Measurements from ENCODE around the gene PSG4. TPM values are rescaled to one million over a fixed set of nuclear protein-coding genes. Genes with fewer than 3 reads are reported as not detected.
"Not testable (repeated sequence)": the region's sequence is repeated elsewhere in the genome, so short reads cannot be mapped to it uniquely, and the experiment has no call there.

PSG4 gene
- total RNA-seq, 2 experiments from 2014 or later: not detected

DNA sequence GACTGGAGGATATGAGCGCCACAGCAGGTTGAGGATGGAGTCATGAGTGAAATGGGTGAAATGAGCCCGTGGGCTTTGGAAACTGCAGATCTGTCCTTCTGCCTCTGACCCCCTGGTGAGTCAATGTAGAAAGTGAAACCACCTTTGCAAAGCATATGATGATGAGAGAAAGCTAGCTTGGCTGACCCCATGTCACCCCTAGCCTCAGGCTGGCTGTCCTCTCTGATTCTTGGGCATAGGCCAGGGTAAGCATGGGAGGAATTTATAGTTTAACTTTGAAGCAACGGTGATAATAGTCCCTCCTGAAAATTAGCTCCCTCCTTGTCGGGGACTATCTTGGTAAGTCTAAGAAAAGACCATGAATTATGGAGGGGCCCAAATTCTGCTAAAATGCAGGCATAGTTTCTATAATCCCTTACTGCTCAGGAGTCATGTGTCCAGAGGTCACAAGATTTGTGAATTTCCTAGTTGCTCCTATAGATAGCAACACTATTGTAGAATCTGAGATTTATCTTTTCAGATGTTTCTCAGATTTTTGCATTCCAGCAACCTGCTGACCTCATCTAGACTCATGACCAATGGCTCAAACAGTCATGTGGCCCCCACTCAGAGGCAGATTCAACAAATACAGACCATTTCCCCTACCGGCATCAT lies 18.9 kb upstream of the PSG4 start:
- H3K27ac Mint-ChIP-seq; H3K4me3 Mint-ChIP-seq; H3K27me3 Mint-ChIP-seq; POLR2A ChIA-PET; DNase-seq; H3K4me1 Mint-ChIP-seq (ENCODE audit: low read depth); CTCF ChIA-PET; intact Hi-C loops (cut with micrococcal nuclease): not testable (repeated sequence)
- H3K9me3 Mint-ChIP-seq: peaks cover 31% of the 10 kb centered on the region
- peaks cover 16% of the 10 kb centered on the region for H3K36me3 Mint-ChIP-seq

DNA sequence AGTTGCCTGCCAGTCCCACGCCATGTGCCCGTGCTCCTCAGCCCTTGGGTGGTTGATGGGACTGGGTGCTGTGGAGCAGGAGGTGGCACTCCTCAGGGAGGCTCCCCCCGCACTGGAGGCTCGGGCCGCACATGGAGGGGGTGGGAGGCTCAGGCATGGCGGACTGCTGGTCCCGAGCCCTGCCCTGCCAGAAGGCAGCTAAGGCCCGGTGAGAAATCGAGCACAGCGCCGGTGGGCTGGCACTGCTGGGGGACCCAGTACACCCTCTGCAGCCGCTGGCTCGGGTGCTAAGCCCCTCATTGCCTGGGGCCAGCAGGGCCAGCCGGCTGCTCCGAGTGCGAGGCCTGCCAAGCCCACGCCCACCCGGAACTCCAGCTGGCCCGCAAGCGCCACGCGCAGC lies 16.5 kb upstream of the PSG4 start:
- H3K27me3 Mint-ChIP-seq; H3K27ac Mint-ChIP-seq; DNase-seq; H3K4me1 Mint-ChIP-seq (ENCODE audit: low read depth); H3K4me3 Mint-ChIP-seq; CTCF ChIA-PET; H3K9me3 Mint-ChIP-seq; intact Hi-C loops (cut with micrococcal nuclease); POLR2A ChIA-PET; H3K36me3 Mint-ChIP-seq: not testable (repeated sequence)

DNA sequence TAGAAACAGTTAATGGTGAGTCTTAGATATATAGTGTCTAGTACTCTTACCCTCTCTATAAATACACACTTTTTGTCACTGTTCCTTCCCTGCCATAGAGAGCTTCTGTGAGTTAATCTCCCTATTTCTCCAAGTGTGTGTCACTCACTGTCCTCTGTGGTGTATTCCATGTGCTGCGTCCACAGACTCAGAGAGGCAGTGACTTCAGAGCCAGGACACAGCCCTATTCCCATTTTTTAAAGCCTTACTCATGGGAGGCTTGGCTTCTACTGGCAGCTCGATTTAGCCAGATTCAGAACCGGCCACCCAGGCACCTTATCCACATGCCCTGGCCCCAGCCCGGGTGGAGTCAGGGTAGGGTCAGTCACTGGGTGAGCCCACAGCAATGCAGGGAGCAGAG lies 13.7 kb upstream of the PSG4 start:
- H3K36me3 Mint-ChIP-seq; CTCF ChIA-PET; POLR2A ChIA-PET; H3K27ac Mint-ChIP-seq; H3K27me3 Mint-ChIP-seq; H3K4me1 Mint-ChIP-seq (ENCODE audit: low read depth); intact Hi-C loops (cut with micrococcal nuclease); H3K4me3 Mint-ChIP-seq; DNase-seq; H3K9me3 Mint-ChIP-seq: not testable (repeated sequence)

- H3K9me3 Mint-ChIP-seq; H3K4me3 Mint-ChIP-seq; H3K27ac Mint-ChIP-seq; DNase-seq; H3K27me3 Mint-ChIP-seq; intact Hi-C loops (cut with micrococcal nuclease); POLR2A ChIA-PET; H3K4me1 Mint-ChIP-seq (ENCODE audit: low read depth); H3K36me3 Mint-ChIP-seq: not testable (repeated sequence)
- CTCF ChIA-PET: interaction anchor here (0.7 kb wide), 1 partner anchor 618 kb away, joined by 3 read pairs; no protein-coding TSS in a partner anchor
These were observed 10.4 kb upstream of the PSG4 start for GRCh38 chr19:43215881-43216280.

DNA sequence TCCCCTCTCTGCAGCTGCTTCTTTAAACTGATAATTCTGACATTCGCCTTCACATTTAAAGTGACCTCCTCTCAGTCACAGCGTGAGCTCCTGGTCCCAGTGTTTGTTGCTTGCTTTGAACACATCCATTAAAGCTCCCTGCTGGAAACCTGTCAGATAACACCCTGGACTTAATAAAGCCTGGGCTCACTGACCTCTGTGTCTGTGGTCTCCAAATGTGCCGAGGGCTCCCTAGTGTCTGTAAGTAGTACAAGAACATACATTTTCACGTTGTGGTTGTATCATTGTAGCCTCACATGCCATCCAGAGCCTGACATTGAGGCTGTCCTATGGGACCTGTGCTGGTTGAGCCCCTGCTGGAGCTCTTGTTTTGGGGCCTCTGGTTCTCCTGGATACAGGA lies 2.6 kb upstream of the PSG4 start:
- H3K4me3 Mint-ChIP-seq: no peak overlapping the region
- ChIA-PET CTCF (no interaction called here), POLR2A (no interaction called here)
- no peaks in the 10 kb centered on the region for H3K4me1 Mint-ChIP-seq (ENCODE audit: low read depth)
- no peak for DNase-seq
- peaks cover 2% of the 10 kb centered on the region for H3K27me3 Mint-ChIP-seq
- intact Hi-C loops (cut with micrococcal nuclease): no loop called here
- H3K9me3 Mint-ChIP-seq: no peaks in the 10 kb centered on the region
- no peaks in the 10 kb centered on the region for H3K36me3 Mint-ChIP-seq
- H3K27ac Mint-ChIP-seq: no peak overlapping the region

- CTCF ChIA-PET: interaction anchor here (1.6 kb wide), 1 partner anchor 34 kb away, joined by 3 read pairs; no protein-coding TSS in a partner anchor
- H3K27me3 Mint-ChIP-seq; POLR2A ChIA-PET; H3K4me3 Mint-ChIP-seq; H3K4me1 Mint-ChIP-seq (ENCODE audit: low read depth); intact Hi-C loops (cut with micrococcal nuclease); H3K27ac Mint-ChIP-seq; H3K36me3 Mint-ChIP-seq; H3K9me3 Mint-ChIP-seq; DNase-seq: not testable (repeated sequence)
These were observed 1.7 kb upstream of the PSG4 start for GRCh38 chr19:43207174-43207573.

DNA sequence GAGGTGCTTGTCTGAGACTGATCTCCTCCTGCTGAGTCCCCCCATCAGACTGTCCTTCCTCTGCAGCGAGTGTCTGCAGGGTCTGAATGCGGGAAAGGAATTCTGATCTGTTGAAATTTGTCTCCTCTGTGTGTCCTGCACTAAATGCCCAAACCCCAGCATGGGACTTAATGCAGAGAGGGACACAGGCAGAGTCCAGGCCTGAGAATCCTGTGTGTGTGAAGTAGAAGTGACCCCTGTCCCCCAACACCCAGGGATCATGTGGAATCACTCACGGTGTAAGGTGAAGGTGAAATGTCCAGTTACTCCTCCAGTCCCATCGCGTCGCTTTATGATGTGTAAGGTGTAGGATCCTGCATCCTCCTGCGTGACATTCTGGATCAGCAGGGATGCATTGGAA lies 1.8 kb downstream of the PSG4 start:
- POLR2A ChIA-PET: not testable (repeated sequence)

GRCh38 chr19:43201891-43202290 lies 3.5 kb downstream of the PSG4 start:
- H3K4me3 Mint-ChIP-seq; CTCF ChIA-PET; H3K27me3 Mint-ChIP-seq; H3K9me3 Mint-ChIP-seq; POLR2A ChIA-PET; intact Hi-C loops (cut with micrococcal nuclease); H3K36me3 Mint-ChIP-seq; H3K27ac Mint-ChIP-seq; H3K4me1 Mint-ChIP-seq (ENCODE audit: low read depth); DNase-seq: not testable (repeated sequence)

More for the DNA sequence above, 1.8 kb downstream of the PSG4 start:
- H3K4me1 Mint-ChIP-seq (ENCODE audit: low read depth); H3K27ac Mint-ChIP-seq; H3K27me3 Mint-ChIP-seq; CTCF ChIA-PET; H3K36me3 Mint-ChIP-seq; intact Hi-C loops (cut with micrococcal nuclease); H3K4me3 Mint-ChIP-seq; DNase-seq; H3K9me3 Mint-ChIP-seq: not testable (repeated sequence)

DNA sequence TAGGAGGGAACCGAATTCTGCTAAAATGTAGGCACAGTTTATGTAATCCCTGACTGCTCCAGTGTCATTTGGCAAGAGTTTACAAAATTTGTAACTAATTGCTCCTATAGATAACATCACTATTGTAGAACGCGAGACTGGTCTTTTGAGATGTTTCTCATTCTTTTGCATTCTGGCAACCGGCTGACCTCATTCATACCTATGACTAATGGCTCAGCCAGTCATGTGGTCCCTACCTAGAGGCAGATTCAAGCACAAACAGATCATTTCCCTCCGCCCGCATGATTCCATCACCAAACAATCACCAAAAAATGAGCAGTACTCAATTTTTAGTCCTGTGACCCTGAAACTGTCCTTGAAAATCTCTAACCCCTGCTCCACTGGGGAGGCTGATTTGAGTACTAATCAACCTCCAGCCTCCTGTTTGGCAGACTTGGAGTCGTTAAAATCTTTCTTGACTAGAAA lies 4.1 kb downstream of the PSG4 start:
- H3K27me3 Mint-ChIP-seq; DNase-seq; H3K4me3 Mint-ChIP-seq; CTCF ChIA-PET; POLR2A ChIA-PET; intact Hi-C loops (cut with micrococcal nuclease); H3K36me3 Mint-ChIP-seq; H3K9me3 Mint-ChIP-seq; H3K4me1 Mint-ChIP-seq (ENCODE audit: low read depth); H3K27ac Mint-ChIP-seq: not testable (repeated sequence)

- CTCF ChIA-PET; H3K27ac Mint-ChIP-seq; H3K36me3 Mint-ChIP-seq; POLR2A ChIA-PET; H3K27me3 Mint-ChIP-seq; H3K4me3 Mint-ChIP-seq; H3K9me3 Mint-ChIP-seq; intact Hi-C loops (cut with micrococcal nuclease); H3K4me1 Mint-ChIP-seq (ENCODE audit: low read depth): not testable (repeated sequence)
- DNase-seq: peak; percentile 29
These were observed 6.6 kb downstream of the PSG4 start for GRCh38 chr19:43198686-43199419.

- intact Hi-C loops (cut with micrococcal nuclease); H3K4me3 Mint-ChIP-seq; POLR2A ChIA-PET; H3K9me3 Mint-ChIP-seq; H3K27me3 Mint-ChIP-seq; H3K27ac Mint-ChIP-seq; H3K4me1 Mint-ChIP-seq (ENCODE audit: low read depth); H3K36me3 Mint-ChIP-seq; CTCF ChIA-PET; DNase-seq: not testable (repeated sequence)
These were observed 7.6 kb downstream of the PSG4 start for GRCh38 chr19:43197666-43198397.

DNA sequence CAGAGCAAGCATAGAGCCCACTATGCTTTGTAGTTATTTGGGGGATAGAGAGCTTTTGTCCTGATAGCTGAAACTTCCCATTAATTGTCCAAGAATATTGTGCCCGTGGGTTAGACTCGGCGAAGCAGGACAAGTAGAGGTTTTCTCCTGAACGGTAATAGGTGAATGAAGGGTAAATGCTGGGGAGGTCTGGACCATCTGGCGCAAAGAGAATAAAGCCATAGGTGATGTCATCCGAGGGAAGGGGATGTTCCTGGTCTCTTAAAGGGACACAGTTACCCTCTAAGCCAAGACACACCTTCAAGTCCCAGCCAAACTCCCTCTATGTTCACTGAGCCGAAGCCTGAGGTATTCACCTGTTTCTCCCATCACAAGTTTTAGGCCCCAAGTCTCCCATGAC lies 11.0 kb downstream of the PSG4 start:
- H3K4me3 Mint-ChIP-seq; CTCF ChIA-PET; POLR2A ChIA-PET; H3K4me1 Mint-ChIP-seq (ENCODE audit: low read depth); H3K36me3 Mint-ChIP-seq; H3K27ac Mint-ChIP-seq; intact Hi-C loops (cut with micrococcal nuclease); H3K9me3 Mint-ChIP-seq; DNase-seq: not testable (repeated sequence)
- peaks cover 11% of the 10 kb centered on the region for H3K27me3 Mint-ChIP-seq

All from activated CD4-positive, alpha-beta memory T cell treated with anti-CD3 and anti-CD28 coated beads for 36 hours (primary cell).